GM12891 (cell line): ENCODE data around the gene C1QTNF12.

Experiments used
- POLR2A ChIP-seq: IDR thresholded peaks from 2 replicates; pipeline ENCODE4 v1.6.1; 2011; ENCODE audit warnings: low read depth, low read length, control low read depth
- POLR2AphosphoS5 ChIP-seq: IDR thresholded peaks from 2 replicates; pipeline ENCODE4 v1.6.1; 2011; ENCODE audit warnings: low read depth, low read length, control low read depth
- SPI1 ChIP-seq: IDR thresholded peaks from 2 replicates; pipeline ENCODE4 v1.6.1; 2011; ENCODE audit warnings: low read depth, low read length, control low read depth
- TAF1 ChIP-seq: IDR thresholded peaks from 2 replicates; pipeline ENCODE4 v1.6.1; 2011; ENCODE audit warnings: low read depth, low read length, control low read depth

DNA sequence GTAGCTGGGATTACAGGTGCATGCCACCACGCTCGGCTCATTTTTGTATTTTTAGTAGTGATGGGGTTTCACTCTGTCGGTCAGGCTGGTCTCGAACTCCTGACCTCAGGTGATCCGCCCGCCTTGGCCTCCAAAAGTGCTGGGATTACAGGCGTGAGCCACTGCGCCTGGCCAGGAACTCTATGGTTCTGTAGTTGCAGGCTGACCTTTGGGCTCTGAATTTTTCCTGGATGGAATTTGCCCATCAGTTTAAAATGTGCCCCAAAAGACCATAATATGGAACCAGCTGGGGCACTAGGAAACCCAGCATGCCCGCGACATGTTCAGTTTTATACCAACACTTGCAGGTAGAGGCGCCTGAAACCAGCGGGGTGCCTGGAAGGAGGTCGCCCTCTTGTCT lies 32.1 kb upstream of the C1QTNF12 start:
- TF ChIP-seq POLR2A (no peak), TAF1 (no peak), POLR2AphosphoS5 (no peak), SPI1 (no peak)
